Motor neuron (in vitro differentiated cells): ENCODE results near the gene WDR82. TPM values are rescaled to one million over a fixed set of nuclear protein-coding genes. Genes with fewer than 3 reads are reported as not detected.
A peak's percentile ranks its signal among the peaks of the same experiment; 100 is the strongest.

Experiments
- ATAC-seq, 8 experiments: fragments of 200-7000 bp; cut with Tn5 transposase; replicated peaks in 6 of 8; 2 replicates each; pipeline ENCODE4 v1.8.0; 2021; ENCODE audit warnings: mild to moderate bottlenecking in 8 of 8, moderate library complexity in 8 of 8
- H3K27ac ChIP-seq, 2 donors: fragments of 250-450 bp; sonication (Bioruptor Pico); 2 replicates each; pipeline ENCODE4 v1.9.0; 2021; ENCODE audit warnings: antibody characterized with exemption in 2 of 2, mild to moderate bottlenecking in 2 of 2, moderate library complexity in 1 of 2
- H3K4me1 ChIP-seq, 2 donors: fragments of 250-450 bp; sonication (Bioruptor Pico); replicated peaks in 1 of 2; 2 replicates each; pipeline ENCODE4 v1.6.1; 2021; ENCODE audit warnings: antibody characterized with exemption in 2 of 2, mild to moderate bottlenecking in 2 of 2, moderate library complexity in 1 of 2
- H3K4me3 ChIP-seq, 5 donors: fragments of 250-450 bp; sonication (Bioruptor Pico); 2 replicates each; pipeline ENCODE4 v1.9.0; 2021; ENCODE audit warnings: antibody characterized with exemption in 5 of 5, mild to moderate bottlenecking in 5 of 5, moderate library complexity in 4 of 5
- WGBS, 10 experiments: fragments of 450-650 bp; shearing (Covaris generic); methylation state at CpG; one replicate each; pipeline ENCODE4 v1.0.0; 2022; 5-methylcytosine and 5-hydroxymethylcytosine counted together
- in situ Hi-C, 9 experiments: fragments of 400-800 bp; cut with MboI; loops; one replicate each; pipeline ENCODE4 v1.15.0; 2021; ENCODE audit warnings: low sequenced_read_pairs in 9 of 9, low pct_unique_long_range_greater_than_20kb in 2 of 9; ENCODE audit not compliant: unreplicated experiment in 9 of 9
- total RNA-seq, 8 experiments: library from RNA; unstranded; fragments of 300-600 nt; gene quantifications; 2 replicates each; pipeline versions ENCODE4 v1.2.3 to v1.2.4, GENCODE V29; 2022

WDR82 gene
- total RNA-seq, 8 experiments from 2014 or later: 48.6 to 104 (median 82.4) TPM

- H3K4me1 ChIP-seq: no peaks in the 10 kb centered on the region
- H3K27ac ChIP-seq: no peak overlapping the region
- in situ Hi-C loops: no loop called here
- H3K4me3 ChIP-seq: no peak overlapping the region
- 13 to 100% (median 53%) methylated on average over 1 to 3 of the region's 3 CpGs; no CpG with 5 or more reads in 4 of the 10 experiments for WGBS, 10 experiments
- peak in 4 of 8 experiments; percentile 32 to 90 (median 68) for ATAC-seq
Measured at GRCh38 chr3:52256159-52256558, 22.3 kb downstream of the WDR82 start.

DNA sequence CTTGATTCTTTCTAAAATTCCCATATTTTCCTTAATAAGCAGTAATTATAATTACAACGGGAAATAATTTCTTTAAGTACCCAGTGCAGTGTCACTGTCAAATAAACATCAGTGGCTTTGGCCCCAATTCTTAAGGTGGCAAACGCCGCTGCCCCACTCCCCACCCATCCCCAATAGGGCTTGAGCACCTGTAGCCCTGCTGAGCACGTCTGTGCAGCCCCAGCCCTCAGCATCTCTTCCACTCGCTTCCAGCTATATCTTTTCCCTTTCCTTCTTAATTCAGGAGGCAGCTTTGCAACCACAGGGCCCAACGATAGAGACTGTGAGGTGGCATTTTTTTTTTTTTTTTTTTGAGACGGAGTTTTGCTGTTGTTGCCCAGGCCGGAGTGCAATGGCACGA lies 23.8 kb downstream of the WDR82 start:
- Histone ChIP-seq H3K4me1 (no peaks in the 10 kb centered on the region), H3K27ac (no peak overlapping the region), H3K4me3 (no peak overlapping the region)
- no peak for ATAC-seq
- 30 to 93% (median 80%) methylated on average over 1 to 5 of the region's 9 CpGs; no CpG with 5 or more reads in 4 of the 10 experiments for WGBS, 10 experiments
- in situ Hi-C loops: no loop called here

DNA sequence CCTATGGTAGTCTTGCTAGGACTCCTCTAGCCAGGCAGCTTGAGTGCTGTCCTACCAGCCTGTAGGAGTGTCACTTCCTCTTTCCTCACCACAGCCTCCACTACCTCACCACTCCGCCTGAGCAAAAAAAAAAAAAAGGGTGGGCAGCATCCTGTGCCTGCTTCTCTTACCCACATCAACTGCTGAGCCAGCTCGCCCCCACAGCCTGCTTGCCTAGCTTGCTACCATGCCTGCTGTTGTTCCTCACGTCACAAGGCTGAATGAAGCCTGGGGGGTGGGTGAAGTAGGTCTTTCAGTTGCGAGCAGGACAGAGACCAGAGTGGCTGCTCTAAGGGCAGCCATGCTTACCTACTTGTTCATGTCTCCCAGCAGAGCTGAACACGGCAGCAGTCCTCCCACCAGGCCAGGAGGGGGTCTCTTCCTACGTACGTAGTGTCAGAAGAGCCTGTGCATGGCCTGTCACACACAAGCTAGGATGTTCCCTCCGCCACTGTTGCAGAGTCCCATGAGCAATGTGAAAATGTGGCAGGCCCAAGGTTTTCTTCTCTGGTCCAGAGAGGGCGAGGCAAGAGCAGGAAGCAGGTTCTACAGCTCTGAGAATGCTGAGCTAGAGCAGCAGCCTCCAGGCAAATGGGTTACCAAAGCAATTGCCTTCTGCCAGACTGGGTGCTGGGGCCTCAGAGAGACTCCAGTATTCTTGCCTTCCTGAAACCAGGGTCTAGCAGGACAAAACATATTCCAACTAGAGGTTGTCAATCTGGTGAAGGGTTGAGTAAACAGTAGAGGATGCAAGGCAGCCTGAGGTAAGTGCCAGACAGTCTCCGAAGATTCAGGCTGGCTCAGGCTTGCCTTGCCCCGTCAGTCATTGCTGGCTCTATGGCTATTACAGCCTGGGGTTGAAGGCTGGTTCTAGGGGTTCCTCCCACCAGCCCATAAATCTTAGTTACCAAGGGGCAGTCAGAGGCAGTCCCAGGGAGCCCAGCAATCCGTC lies 24.8 kb downstream of the WDR82 start:
- peak in 5 of 8 experiments; percentile 52 to 79 (median 73) for ATAC-seq
- Histone ChIP-seq H3K27ac (no peak overlapping the region), H3K4me3 (no peak overlapping the region), H3K4me1 (peaks cover 0 to 3% of the 10 kb centered on the region in 2 donors)
- in situ Hi-C loops: no loop called here
- 67 to 100% (median 90%) methylated on average over 1 to 6 of the region's 12 CpGs; no CpG with 5 or more reads in 3 of the 10 experiments for WGBS, 10 experiments

GRCh38 chr3:52250122-52250521 lies 28.3 kb downstream of the WDR82 start:
- no peak overlapping the region for H3K4me3 ChIP-seq
- peaks cover 3 to 14% of the 10 kb centered on the region in 2 donors for H3K4me1 ChIP-seq
- 80 to 100% (median 83%) methylated on average over 1 of the region's 1 CpG; no CpG with 5 or more reads in 7 of the 10 experiments for WGBS, 10 experiments
- in situ Hi-C loops: no loop called here
- no peak for ATAC-seq
- no peak overlapping the region for H3K27ac ChIP-seq

- in situ Hi-C loops: no loop called here
- Histone ChIP-seq H3K4me3 (no peak overlapping the region), H3K4me1 (peaks cover 5 to 16% of the 10 kb centered on the region in 2 donors), H3K27ac (no peak overlapping the region)
- WGBS, 10 experiments: 66 to 100% (median 94%) methylated on average over 1 to 6 of the region's 6 CpGs; no CpG with 5 or more reads in 3 of the 10 experiments
- ATAC-seq: no peak
Measured at GRCh38 chr3:52249683-52250082, 28.8 kb downstream of the WDR82 start.

GRCh38 chr3:52248816-52249547 lies 29.5 kb downstream of the WDR82 start:
- H3K4me3 ChIP-seq: no peak overlapping the region
- H3K27ac ChIP-seq: no peak overlapping the region
- peaks cover 5 to 16% of the 10 kb centered on the region in 2 donors for H3K4me1 ChIP-seq
- in situ Hi-C loops: no loop called here
- WGBS, 10 experiments: 40 to 100% (median 73%) methylated on average over 1 to 5 of the region's 10 CpGs; no CpG with 5 or more reads in 4 of the 10 experiments
- peak in 5 of 8 experiments; percentile 7 to 36 (median 16) for ATAC-seq

GRCh38 chr3:52248165-52248541 lies 30.3 kb downstream of the WDR82 start:
- H3K27ac ChIP-seq: no peak overlapping the region
- in situ Hi-C loops: no loop called here
- WGBS, 10 experiments: 80 to 100% (median 100%) methylated on average over 1 to 9 of the region's 10 CpGs; no CpG with 5 or more reads in 4 of the 10 experiments

DNA sequence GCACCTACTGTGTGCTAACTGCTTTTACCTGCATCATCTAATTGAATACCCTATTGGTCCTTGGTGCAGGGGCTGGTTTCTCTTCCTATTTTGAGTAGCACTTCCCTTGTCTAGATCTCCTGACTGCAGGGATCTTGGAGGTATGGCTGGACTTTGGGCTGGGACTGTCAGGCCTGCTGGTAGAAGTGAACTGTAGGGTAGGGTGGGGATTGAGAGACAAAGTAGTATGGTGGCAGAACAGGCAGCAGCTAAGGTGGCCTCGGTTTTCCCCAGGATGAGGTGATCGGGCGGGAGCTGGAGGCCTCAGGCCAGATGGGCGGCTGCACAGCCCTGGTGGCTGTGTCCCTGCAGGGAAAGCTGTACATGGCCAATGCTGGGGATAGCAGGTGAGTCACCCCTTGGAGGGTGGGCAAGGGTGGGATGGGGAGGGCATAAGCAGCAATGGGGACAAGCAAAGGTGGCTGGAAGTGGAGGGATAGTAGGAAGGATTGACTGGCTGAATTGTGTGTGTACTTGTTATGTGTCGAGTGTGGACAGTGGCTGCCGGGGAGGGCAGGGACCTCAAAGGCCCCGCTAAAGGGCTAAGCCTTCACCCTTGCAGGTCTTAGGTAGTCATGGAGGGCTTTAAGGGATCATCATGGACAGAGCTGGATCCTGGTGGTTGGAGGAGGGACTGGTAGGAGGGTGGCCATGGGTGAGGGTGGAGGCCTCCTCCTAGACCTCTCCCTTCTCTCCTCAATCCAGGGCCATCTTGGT lies 30.9 kb downstream of the WDR82 start:
- Histone ChIP-seq H3K4me3 (no peak overlapping the region), H3K4me1 (peaks cover 5 to 16% of the 10 kb centered on the region in 2 donors), H3K27ac (no peak overlapping the region)
- in situ Hi-C loops: no loop called here
- 90 to 100% (median 99%) methylated on average over 1 to 3 of the region's 7 CpGs; no CpG with 5 or more reads in 6 of the 10 experiments for WGBS, 10 experiments
- ATAC-seq: no peak

More at GRCh38 chr3:52248165-52248541, 30.3 kb downstream of the WDR82 start:
- no peak for ATAC-seq
- Histone ChIP-seq H3K4me3 (no peak overlapping the region), H3K4me1 (peaks cover 5 to 16% of the 10 kb centered on the region in 2 donors)

- in situ Hi-C loops: no loop called here
- Histone ChIP-seq H3K4me1 (peaks cover 5 to 16% of the 10 kb centered on the region in 2 donors), H3K4me3 (no peak overlapping the region), H3K27ac (no peak overlapping the region)
- no peak for ATAC-seq
- 70 to 100% (median 82%) methylated on average over 1 to 5 of the region's 14 CpGs; no CpG with 5 or more reads in 5 of the 10 experiments for WGBS, 10 experiments
Measured at GRCh38 chr3:52246728-52247408, 31.6 kb downstream of the WDR82 start.

GRCh38 chr3:52246264-52246620 lies 32.2 kb downstream of the WDR82 start:
- ATAC-seq: peak in 5 of 8 experiments; percentile 3 to 9 (median 6)
- 0 to 73% (median 32%) methylated on average over 1 to 3 of the region's 8 CpGs; no CpG with 5 or more reads in 6 of the 10 experiments for WGBS, 10 experiments
- Histone ChIP-seq H3K4me1 (peaks cover 5 to 16% of the 10 kb centered on the region in 2 donors), H3K4me3 (no peak overlapping the region), H3K27ac (no peak overlapping the region)
- in situ Hi-C loops: no loop called here

DNA sequence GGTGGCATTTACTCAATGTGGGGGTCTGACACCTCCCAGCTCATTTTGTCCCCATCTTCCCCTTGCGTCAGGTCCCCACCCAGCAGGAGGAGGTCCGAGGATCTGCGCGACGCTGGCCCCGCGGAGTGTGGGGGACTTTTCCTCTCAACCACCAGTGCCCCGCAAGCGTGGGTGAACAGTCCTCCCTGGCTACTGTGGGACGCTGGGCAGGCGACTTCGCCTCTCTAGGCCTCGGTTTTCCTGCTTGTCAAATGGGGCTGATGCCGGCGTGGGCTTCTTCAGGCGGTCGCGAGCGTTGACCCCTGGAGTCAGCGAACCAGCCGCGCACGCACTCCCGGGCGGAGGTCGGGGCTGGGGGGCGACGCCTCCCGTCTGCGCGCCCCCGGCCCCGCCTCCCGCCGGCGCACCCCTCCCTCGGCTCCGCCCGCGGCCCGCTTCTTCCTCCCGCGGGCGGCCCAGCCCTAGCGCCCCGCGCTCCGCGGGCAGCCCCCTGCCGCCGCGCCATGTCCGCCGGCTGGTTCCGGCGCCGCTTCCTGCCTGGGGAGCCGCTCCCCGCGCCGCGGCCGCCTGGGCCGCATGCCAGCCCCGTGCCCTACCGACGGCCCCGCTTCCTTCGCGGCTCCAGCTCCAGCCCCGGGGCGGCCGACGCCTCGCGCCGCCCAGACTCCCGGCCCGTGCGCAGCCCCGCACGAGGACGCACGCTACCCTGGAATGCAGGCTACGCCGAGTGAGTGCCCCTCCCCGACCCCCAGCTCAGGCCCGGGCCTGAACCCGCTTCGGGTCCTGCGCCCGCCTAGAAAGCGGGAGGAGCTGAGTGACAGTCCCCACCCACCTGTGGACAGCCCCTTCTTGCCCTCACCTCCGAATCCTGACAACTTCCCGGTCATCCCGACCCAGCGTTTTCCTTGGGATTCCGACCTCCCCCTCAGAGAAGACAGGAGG lies 32.9 kb downstream of the WDR82 start, which contains the start of gene PPM1M:
TSS of gene PPM1M (plus strand) at position 438 of the 942 bp plus-strand sequence. CDS start at position 504, 66 bp downstream.
- ATAC-seq: peak; percentile 44 to 80 (median 58)
- in situ Hi-C loops: no loop called here
- H3K4me3 ChIP-seq: peak within 1 kb of the TSS; percentile 15 to 29 (median 22)
- H3K4me1 ChIP-seq: peaks cover 9 to 22% of the 10 kb centered on the region in 2 donors
- H3K27ac ChIP-seq: no peak within 1 kb of the TSS
- WGBS, 10 experiments: 0 to 23% (median 19%) methylated on average over 6 to 21 of the region's 98 CpGs; no CpG with 5 or more reads in 7 of the 10 experiments
